Mesenchymal stem cell (in vitro differentiated cells and primary cell): ENCODE measurements around the gene IFI27L1.
A peak's percentile ranks its signal among the peaks of the same experiment; 100 is the strongest.

ENCODE experiments used
- DNase-seq: peaks from one replicate; pipeline ENCODE4 v3.0.0-alpha.2; 2013
- H2AFZ ChIP-seq: one replicate; pipeline ENCODE4 v1.6.1; 2013; ENCODE audit warnings: low read depth, mild to moderate bottlenecking, control low read depth, inconsistent platforms, low read length, moderate library complexity
- H2AK5ac ChIP-seq: 2 replicates; pipeline ENCODE4 v1.6.1; 2013; ENCODE audit warnings: low read length, moderate library complexity, mild to moderate bottlenecking, inconsistent platforms; ENCODE audit not compliant: severe bottlenecking
- H2BK120ac ChIP-seq: one replicate; pipeline ENCODE4 v1.6.1; 2013; ENCODE audit warnings: low read depth, mild to moderate bottlenecking, inconsistent platforms, low read length, moderate library complexity
- H2BK12ac ChIP-seq, 2 experiments: one replicate each; pipeline ENCODE4 v1.6.1; 2013; ENCODE audit warnings: inconsistent platforms in 2 of 2, low read length in 2 of 2, mild to moderate bottlenecking in 2 of 2, moderate library complexity in 2 of 2, control low read depth in 1 of 2
- H2BK15ac ChIP-seq: one replicate; pipeline ENCODE4 v1.6.1; 2013; ENCODE audit warnings: mild to moderate bottlenecking, low read depth, inconsistent platforms; ENCODE audit not compliant: poor library complexity, severe bottlenecking
- H2BK5ac ChIP-seq: 2 replicates; pipeline ENCODE4 v1.6.1; 2013; ENCODE audit warnings: low read depth, mild to moderate bottlenecking, low read length, control low read depth, inconsistent platforms; ENCODE audit not compliant: poor library complexity, severe bottlenecking
- H3K14ac ChIP-seq, 2 experiments: one replicate each; pipeline ENCODE4 v1.6.1; 2013; ENCODE audit warnings: inconsistent platforms in 2 of 2, low read length in 2 of 2, control low read depth in 1 of 2, mild to moderate bottlenecking in 1 of 2, moderate library complexity in 1 of 2
- H3K18ac ChIP-seq, 2 experiments: one replicate each; pipeline ENCODE4 v1.6.1; 2013; ENCODE audit warnings: inconsistent platforms in 2 of 2, low read length in 2 of 2, control low read depth in 1 of 2, low read depth in 1 of 2, mild to moderate bottlenecking in 1 of 2
- H3K23ac ChIP-seq, 2 experiments: one replicate each; pipeline ENCODE4 v1.6.1; 2013; ENCODE audit warnings: inconsistent platforms in 2 of 2, low read length in 2 of 2, mild to moderate bottlenecking in 2 of 2, moderate library complexity in 2 of 2, control low read depth in 1 of 2
- H3K27ac ChIP-seq: 2 replicates; pipeline ENCODE4 v1.5.1; 2013; ENCODE audit warnings: mild to moderate bottlenecking, moderate library complexity, low read length, control low read depth, inconsistent platforms; ENCODE audit not compliant: poor library complexity, severe bottlenecking
- H3K27me3 ChIP-seq, 2 experiments: 2 replicates each; pipeline versions ENCODE4 v1.6.1 to v1.7.0; 2013; ENCODE audit warnings: low read length in 2 of 2, mild to moderate bottlenecking in 2 of 2, moderate library complexity in 2 of 2, control low read depth in 1 of 2, inconsistent platforms in 1 of 2; ENCODE audit not compliant: control insufficient read depth in 1 of 2, insufficient read depth in 1 of 2
- H3K36me3 ChIP-seq, 2 experiments: 2 replicates each; pipeline versions ENCODE4 v1.6.1 to v1.7.0; 2013; ENCODE audit warnings: low read length in 2 of 2, control low read depth in 1 of 2, inconsistent platforms in 1 of 2, low read depth in 1 of 2, mild to moderate bottlenecking in 1 of 2; ENCODE audit not compliant: insufficient read depth in 2 of 2, control insufficient read depth in 1 of 2
- H3K4ac ChIP-seq, 2 experiments: one replicate each; pipeline ENCODE4 v1.6.1; 2013; ENCODE audit warnings: inconsistent platforms in 2 of 2, low read length in 2 of 2, mild to moderate bottlenecking in 2 of 2, moderate library complexity in 2 of 2, control low read depth in 1 of 2, low read depth in 1 of 2
- H3K4me1 ChIP-seq: 2 replicates; pipeline ENCODE4 v1.6.1; 2013; ENCODE audit warnings: low read depth, low read length, control low read depth; ENCODE audit not compliant: control insufficient read depth, insufficient read depth
- H3K4me2 ChIP-seq: 2 replicates; pipeline ENCODE4 v1.6.1; 2013; ENCODE audit warnings: low read length, mild to moderate bottlenecking, inconsistent platforms; ENCODE audit not compliant: poor library complexity, severe bottlenecking
- H3K4me3 ChIP-seq, 2 experiments: 2 replicates each; pipeline versions ENCODE4 v1.5.1 to v1.7.0; 2013; ENCODE audit warnings: low read length in 2 of 2, mild to moderate bottlenecking in 2 of 2, control low read depth in 1 of 2, low read depth in 1 of 2; ENCODE audit not compliant: insufficient read depth in 1 of 2
- H3K79me1 ChIP-seq: replicated peaks from 2 replicates; pipeline ENCODE4 v1.6.1; 2013; ENCODE audit warnings: mild to moderate bottlenecking, control low read depth, low read length, inconsistent platforms; ENCODE audit not compliant: poor library complexity, severe bottlenecking
- H3K9ac ChIP-seq: 2 replicates; pipeline ENCODE4 v1.7.0; 2013; ENCODE audit warnings: mild to moderate bottlenecking, low read length, moderate library complexity
- H3K9me3 ChIP-seq: 2 replicates; pipeline ENCODE4 v1.7.0; 2013; ENCODE audit warnings: mild to moderate bottlenecking, low read length; ENCODE audit not compliant: control insufficient read depth
- H4K8ac ChIP-seq: one replicate; pipeline ENCODE4 v1.6.1; 2013; ENCODE audit warnings: inconsistent platforms, mild to moderate bottlenecking, low read length, moderate library complexity
- H4K91ac ChIP-seq: one replicate; pipeline ENCODE4 v1.6.1; 2013; ENCODE audit warnings: mild to moderate bottlenecking, low read length, inconsistent platforms
- WGBS: methylation state at CpG from one replicate; pipeline ENCODE4 v1.1.7; 2013; ENCODE audit warnings: mixed read lengths; 5-methylcytosine and 5-hydroxymethylcytosine counted together

The IFI27L1 gene

GRCh38 chr14:94143239-94143638 is 62.1 kb downstream of the IFI27L1 start:
- Histone ChIP-seq H3K4me1 (peaks cover 4% of the 10 kb centered on the region), H2AFZ (no peak overlapping the region), H4K8ac (no peak overlapping the region), H4K91ac (no peak overlapping the region), H3K27me3 (peaks cover 7 to 22% of the 10 kb centered on the region in 2 experiments), H3K9ac (no peak overlapping the region), H3K18ac (no peak overlapping the region), H2BK120ac (no peak overlapping the region), H3K36me3 (no peaks in the 10 kb centered on the region), H3K14ac (no peak overlapping the region), H3K9me3 (no peaks in the 10 kb centered on the region), H3K79me1 (no peaks in the 10 kb centered on the region), H2BK5ac (no peak overlapping the region), H3K4ac (no peak overlapping the region), H2BK15ac (no peak overlapping the region), H3K23ac (no peak overlapping the region), H2BK12ac (no peak overlapping the region), H3K4me3 (no peak overlapping the region), H2AK5ac (no peak overlapping the region), H3K27ac (no peak overlapping the region), H3K4me2 (no peak overlapping the region)
- WGBS: 60% methylated on average over 3 of the region's 3 CpGs
- no peak for DNase-seq

GRCh38 chr14:94143711-94144110 is 62.6 kb downstream of the IFI27L1 start:
- no peak overlapping the region for H2BK15ac ChIP-seq
- no peak overlapping the region for H3K14ac ChIP-seq
- H3K4me2 ChIP-seq: no peak overlapping the region
- no peak for DNase-seq
- H2BK5ac ChIP-seq: no peak overlapping the region
- H3K9me3 ChIP-seq: no peaks in the 10 kb centered on the region
- H3K27me3 ChIP-seq: peaks cover 3 to 17% of the 10 kb centered on the region in 2 experiments
- peaks cover 4% of the 10 kb centered on the region for H3K4me1 ChIP-seq
- no peak overlapping the region for H2AFZ ChIP-seq
- no peak overlapping the region for H4K91ac ChIP-seq
- no peak overlapping the region for H3K27ac ChIP-seq
- H3K4me3 ChIP-seq: no peak overlapping the region
- no peak overlapping the region for H3K18ac ChIP-seq
- WGBS: 89% methylated on average over 4 of the region's 4 CpGs
- no peaks in the 10 kb centered on the region for H3K79me1 ChIP-seq
- no peaks in the 10 kb centered on the region for H3K36me3 ChIP-seq
- no peak overlapping the region for H2BK12ac ChIP-seq
- no peak overlapping the region for H4K8ac ChIP-seq
- no peak overlapping the region for H2BK120ac ChIP-seq
- no peak overlapping the region for H2AK5ac ChIP-seq
- no peak overlapping the region for H3K23ac ChIP-seq
- H3K4ac ChIP-seq: no peak overlapping the region
- no peak overlapping the region for H3K9ac ChIP-seq

- Histone ChIP-seq H2AK5ac (no peak overlapping the region), H2BK15ac (no peak overlapping the region), H2AFZ (no peak overlapping the region), H3K27ac (no peak overlapping the region), H3K14ac (no peak overlapping the region), H2BK12ac (no peak overlapping the region), H3K9ac (no peak overlapping the region), H3K79me1 (no peaks in the 10 kb centered on the region), H2BK120ac (no peak overlapping the region), H2BK5ac (no peak overlapping the region), H3K36me3 (no peaks in the 10 kb centered on the region), H3K4ac (no peak overlapping the region), H3K27me3 (peaks cover 0 to 8% of the 10 kb centered on the region in 2 experiments), H3K23ac (no peak overlapping the region), H3K4me3 (no peak overlapping the region), H3K9me3 (no peaks in the 10 kb centered on the region), H4K8ac (no peak overlapping the region), H4K91ac (no peak overlapping the region), H3K4me1 (peaks cover 4% of the 10 kb centered on the region), H3K4me2 (no peak overlapping the region), H3K18ac (no peak overlapping the region)
- DNase-seq: no peak
- WGBS: 56% methylated on average over 1 of the region's 1 CpG
Measured at GRCh38 chr14:94144765-94145164, 63.7 kb downstream of the IFI27L1 start.

GRCh38 chr14:94145902-94146527 is 64.9 kb downstream of the IFI27L1 start:
- no peaks in the 10 kb centered on the region for H3K36me3 ChIP-seq
- H3K4me3 ChIP-seq: no peak overlapping the region
- no peaks in the 10 kb centered on the region for H3K79me1 ChIP-seq
- no peak for DNase-seq
- no peak overlapping the region for H2BK5ac ChIP-seq
- peaks cover 0 to 2% of the 10 kb centered on the region in 2 experiments for H3K27me3 ChIP-seq
- 82% methylated on average over 4 of the region's 6 CpGs for WGBS
- no peak overlapping the region for H3K23ac ChIP-seq
- H3K9ac ChIP-seq: no peak overlapping the region
- no peak overlapping the region for H2AK5ac ChIP-seq
- H2AFZ ChIP-seq: peak overlapping the region; percentile 63
- no peak overlapping the region for H4K91ac ChIP-seq
- H2BK120ac ChIP-seq: no peak overlapping the region
- H3K4me2 ChIP-seq: no peak overlapping the region
- no peak overlapping the region for H3K27ac ChIP-seq
- peaks cover 4% of the 10 kb centered on the region for H3K4me1 ChIP-seq
- H3K18ac ChIP-seq: peak overlapping the region in 1 of 2 experiments; percentile 21
- H3K9me3 ChIP-seq: no peaks in the 10 kb centered on the region
- H2BK15ac ChIP-seq: no peak overlapping the region
- no peak overlapping the region for H3K4ac ChIP-seq
- H2BK12ac ChIP-seq: no peak overlapping the region
- H4K8ac ChIP-seq: no peak overlapping the region
- no peak overlapping the region for H3K14ac ChIP-seq
